ENCODE data around the gene KRTAP5-10.

GRCh38 chr11:71580057-71581003, 15.0 kb downstream of the KRTAP5-10 start:
- TF ChIP-seq, protein P1, sequence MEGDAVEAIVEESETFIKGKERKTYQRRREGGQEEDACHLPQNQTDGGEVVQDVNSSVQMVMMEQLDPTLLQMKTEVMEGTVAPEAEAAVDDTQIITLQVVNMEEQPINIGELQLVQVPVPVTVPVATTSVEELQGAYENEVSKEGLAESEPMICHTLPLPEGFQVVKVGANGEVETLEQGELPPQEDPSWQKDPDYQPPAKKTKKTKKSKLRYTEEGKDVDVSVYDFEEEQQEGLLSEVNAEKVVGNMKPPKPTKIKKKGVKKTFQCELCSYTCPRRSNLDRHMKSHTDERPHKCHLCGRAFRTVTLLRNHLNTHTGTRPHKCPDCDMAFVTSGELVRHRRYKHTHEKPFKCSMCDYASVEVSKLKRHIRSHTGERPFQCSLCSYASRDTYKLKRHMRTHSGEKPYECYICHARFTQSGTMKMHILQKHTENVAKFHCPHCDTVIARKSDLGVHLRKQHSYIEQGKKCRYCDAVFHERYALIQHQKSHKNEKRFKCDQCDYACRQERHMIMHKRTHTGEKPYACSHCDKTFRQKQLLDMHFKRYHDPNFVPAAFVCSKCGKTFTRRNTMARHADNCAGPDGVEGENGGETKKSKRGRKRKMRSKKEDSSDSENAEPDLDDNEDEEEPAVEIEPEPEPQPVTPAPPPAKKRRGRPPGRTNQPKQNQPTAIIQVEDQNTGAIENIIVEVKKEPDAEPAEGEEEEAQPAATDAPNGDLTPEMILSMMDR (IDR thresholded peaks at IDR 0.05), result peak; percentile 57
- no peak for TF ChIP-seq E2F1 (CRISPR knock-in tag; IDR thresholded peaks at IDR 0.05)
- no peak for TF ChIP-seq ZNF138 (CRISPR knock-in tag; conservative IDR thresholded peaks at IDR 0.05)
- peak; percentile 89 for TF ChIP-seq MAX (CRISPR knock-in tag; IDR thresholded peaks at IDR 0.05)
- no peak for TF ChIP-seq NR3C1 (CRISPR knock-in tag; conservative IDR thresholded peaks at IDR 0.05; ENCODE audit: low read depth)
- no peak for TF ChIP-seq TCF7 (CRISPR knock-in tag; IDR thresholded peaks at IDR 0.05; ENCODE audit: low read depth)
- TF ChIP-seq ZBTB43 (CRISPR knock-in tag; IDR thresholded peaks at IDR 0.05), result no peak
- no peak for TF ChIP-seq JUN (CRISPR knock-in tag; IDR thresholded peaks at IDR 0.05)
- no peak for TF ChIP-seq GTF2I (CRISPR knock-in tag; conservative IDR thresholded peaks at IDR 0.05)
- no peak for TF ChIP-seq TEAD4 (CRISPR knock-in tag; IDR thresholded peaks at IDR 0.05)
- no peak for TF ChIP-seq MXD4 (CRISPR knock-in tag; IDR thresholded peaks at IDR 0.05; ENCODE audit: borderline replicate concordance)
- TF ChIP-seq CBFB (CRISPR knock-in tag; IDR thresholded peaks at IDR 0.05; ENCODE audit: low read depth), result no peak

All from WTC11 (cell line).